AG10803 (cell line): ENCODE data around the gene IL9.

ENCODE experiments used
- DNase-seq: peaks from one replicate; pipeline ENCODE4 v3.0.0; 2010; ENCODE audit warnings: low read depth
- H3K4me3 ChIP-seq: 2 replicates; pipeline ENCODE4 v1.5.1; 2011; ENCODE audit warnings: mild to moderate bottlenecking, low read length, control low read depth
- TF ChIP-seq, protein P1 (sequence below): conservative IDR thresholded peaks from 2 replicates; pipeline ENCODE4 v1.5.1; 2011; ENCODE audit warnings: mild to moderate bottlenecking, low read length, control low read depth, inconsistent platforms

Gene IL9

DNA sequence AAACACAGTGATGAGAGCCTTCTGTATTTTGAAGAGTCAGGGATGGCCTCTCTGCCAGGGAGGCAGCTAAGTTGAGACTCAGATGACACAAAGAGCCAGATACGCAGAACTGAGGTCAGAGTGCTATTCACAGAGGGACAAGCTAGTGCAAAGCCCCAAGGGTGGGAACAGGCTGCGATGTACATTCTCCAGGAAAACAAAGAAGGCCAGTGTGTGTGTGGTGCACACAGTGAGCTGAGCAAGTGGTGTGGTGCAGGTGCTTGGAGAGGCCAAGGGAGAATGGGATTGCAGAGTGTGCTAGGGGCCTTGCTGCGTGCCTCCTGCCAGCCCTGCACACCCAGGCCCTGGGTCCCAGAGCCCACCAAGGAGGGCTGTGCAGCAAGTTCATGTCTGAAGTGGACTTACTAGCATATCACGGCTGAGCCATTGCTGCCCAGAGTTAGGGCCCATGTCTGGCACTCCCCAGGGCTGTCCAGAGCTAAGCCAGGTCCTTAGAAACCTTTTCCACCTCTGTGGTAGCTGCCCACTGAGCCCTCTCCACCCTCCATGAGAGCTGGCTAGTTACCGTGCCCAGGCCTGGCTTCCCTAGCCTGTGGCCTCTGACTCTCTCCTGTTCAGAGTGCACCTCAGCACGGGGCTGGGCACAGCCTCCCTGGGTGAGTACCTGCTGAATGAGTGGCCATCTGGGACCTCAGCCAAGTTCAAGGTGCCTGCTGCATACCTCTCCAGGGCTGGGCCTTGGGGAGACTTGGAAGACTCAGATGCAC is 51.9 kb downstream of the IL9 start:
- TF ChIP-seq, protein P1, sequence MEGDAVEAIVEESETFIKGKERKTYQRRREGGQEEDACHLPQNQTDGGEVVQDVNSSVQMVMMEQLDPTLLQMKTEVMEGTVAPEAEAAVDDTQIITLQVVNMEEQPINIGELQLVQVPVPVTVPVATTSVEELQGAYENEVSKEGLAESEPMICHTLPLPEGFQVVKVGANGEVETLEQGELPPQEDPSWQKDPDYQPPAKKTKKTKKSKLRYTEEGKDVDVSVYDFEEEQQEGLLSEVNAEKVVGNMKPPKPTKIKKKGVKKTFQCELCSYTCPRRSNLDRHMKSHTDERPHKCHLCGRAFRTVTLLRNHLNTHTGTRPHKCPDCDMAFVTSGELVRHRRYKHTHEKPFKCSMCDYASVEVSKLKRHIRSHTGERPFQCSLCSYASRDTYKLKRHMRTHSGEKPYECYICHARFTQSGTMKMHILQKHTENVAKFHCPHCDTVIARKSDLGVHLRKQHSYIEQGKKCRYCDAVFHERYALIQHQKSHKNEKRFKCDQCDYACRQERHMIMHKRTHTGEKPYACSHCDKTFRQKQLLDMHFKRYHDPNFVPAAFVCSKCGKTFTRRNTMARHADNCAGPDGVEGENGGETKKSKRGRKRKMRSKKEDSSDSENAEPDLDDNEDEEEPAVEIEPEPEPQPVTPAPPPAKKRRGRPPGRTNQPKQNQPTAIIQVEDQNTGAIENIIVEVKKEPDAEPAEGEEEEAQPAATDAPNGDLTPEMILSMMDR: no peak
- DNase-seq: no peak
- no peak overlapping the region for H3K4me3 ChIP-seq

DNA sequence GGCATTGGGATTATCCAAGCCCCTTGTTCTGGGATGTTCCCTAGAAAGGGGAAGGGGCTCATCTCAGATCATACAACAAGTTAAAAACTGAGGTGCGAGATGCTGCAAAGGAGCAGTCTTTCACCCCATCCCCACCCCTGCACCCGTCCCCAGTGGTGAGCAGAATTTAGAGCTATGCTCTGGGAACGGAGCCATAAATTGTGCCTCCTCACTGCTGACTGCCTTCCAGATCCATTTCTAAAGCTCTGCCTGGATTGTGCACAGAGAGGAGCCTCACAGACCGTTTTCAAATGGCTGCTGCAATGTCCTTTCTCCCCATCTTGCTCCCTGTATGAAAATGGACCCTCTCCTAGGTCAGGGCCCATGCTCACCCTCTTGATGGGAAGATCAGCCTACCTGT is 52.9 kb downstream of the IL9 start:
- DNase-seq: no peak
- TF ChIP-seq, protein P1: no peak
- H3K4me3 ChIP-seq: no peak overlapping the region
